ENCODE data around the gene CUL5.
"Not testable (repeated sequence)": the region's sequence is repeated elsewhere in the genome, so short reads cannot be mapped to it uniquely, and the experiment has no call there.

CUL5 gene

DNA sequence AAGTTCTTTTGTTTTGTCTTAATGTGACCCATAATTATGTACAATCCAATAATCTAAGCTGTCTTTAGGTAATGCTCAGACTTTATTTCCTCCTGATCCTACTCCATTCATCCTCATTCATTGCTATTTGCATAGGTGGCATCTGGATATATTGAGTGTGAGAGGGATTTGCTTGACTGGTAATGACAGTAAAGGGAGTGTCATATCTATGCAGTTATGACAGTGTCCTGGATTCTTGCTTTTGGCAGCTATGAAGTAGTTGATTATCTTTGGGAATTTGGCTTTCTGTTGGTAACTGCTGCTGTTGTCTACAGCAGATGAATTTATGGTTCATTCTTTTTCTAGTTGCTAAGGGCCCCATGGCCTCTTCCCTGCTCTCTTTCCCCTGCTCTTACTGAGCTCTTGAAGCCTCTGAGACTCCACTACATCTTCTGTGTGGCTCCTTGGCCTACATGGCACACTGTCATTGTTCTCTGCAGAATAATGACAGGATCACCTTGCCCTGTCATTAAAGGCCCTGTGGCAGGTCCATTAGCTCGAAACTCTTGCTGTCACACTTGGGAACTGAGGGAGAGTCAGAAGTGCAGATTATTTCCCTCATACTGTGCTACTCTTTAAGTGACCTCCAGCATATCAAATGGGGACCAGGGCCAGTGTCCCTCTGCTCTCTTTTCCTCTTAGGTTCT is 92.5 kb downstream of the CUL5 start:
- Histone ChIP-seq H3K27me3 (ENCODE audit: control insufficient read depth in 2 of 2, insufficient read depth in 2 of 2, low read length in 2 of 2) (no peaks in the 10 kb centered on the region), H3K36me3 (ENCODE audit: control insufficient read depth in 2 of 2, insufficient read depth in 2 of 2, low read length in 2 of 2) (peaks cover 30 to 35% of the 10 kb centered on the region in 2 donors), H3K4me3 (ENCODE audit: low read length in 2 of 2) (no peak overlapping the region), H3K4me1 (ENCODE audit: control insufficient read depth in 2 of 2, insufficient read depth in 2 of 2, low read length in 2 of 2) (no peaks in the 10 kb centered on the region), H3K9ac (ENCODE audit: low read depth in 1 of 2, low read length in 2 of 2) (no peak overlapping the region), H3K9me3 (ENCODE audit: control insufficient read depth in 2 of 2, low read length in 2 of 2) (no peaks in the 10 kb centered on the region), H3K27ac (ENCODE audit: low read depth in 2 of 2, low read length in 2 of 2) (no peak overlapping the region)

GRCh38 chr11:108111126-108111525 is 102.4 kb downstream of the CUL5 start:
- H3K27me3 ChIP-seq (ENCODE audit: control insufficient read depth in 2 of 2, insufficient read depth in 2 of 2, low read length in 2 of 2), result no peaks in the 10 kb centered on the region
- H3K4me3 ChIP-seq (ENCODE audit: low read length in 2 of 2), result no peak overlapping the region
- H3K9me3 ChIP-seq (ENCODE audit: control insufficient read depth in 2 of 2, low read length in 2 of 2), result no peaks in the 10 kb centered on the region
- no peak overlapping the region for H3K9ac ChIP-seq (ENCODE audit: low read depth in 1 of 2, low read length in 2 of 2)
- H3K36me3 ChIP-seq (ENCODE audit: control insufficient read depth in 2 of 2, insufficient read depth in 2 of 2, low read length in 2 of 2), result peaks cover 0 to 3% of the 10 kb centered on the region in 2 donors
- no peaks in the 10 kb centered on the region for H3K4me1 ChIP-seq (ENCODE audit: control insufficient read depth in 2 of 2, insufficient read depth in 2 of 2, low read length in 2 of 2)
- H3K27ac ChIP-seq (ENCODE audit: low read depth in 2 of 2, low read length in 2 of 2), result no peak overlapping the region

DNA sequence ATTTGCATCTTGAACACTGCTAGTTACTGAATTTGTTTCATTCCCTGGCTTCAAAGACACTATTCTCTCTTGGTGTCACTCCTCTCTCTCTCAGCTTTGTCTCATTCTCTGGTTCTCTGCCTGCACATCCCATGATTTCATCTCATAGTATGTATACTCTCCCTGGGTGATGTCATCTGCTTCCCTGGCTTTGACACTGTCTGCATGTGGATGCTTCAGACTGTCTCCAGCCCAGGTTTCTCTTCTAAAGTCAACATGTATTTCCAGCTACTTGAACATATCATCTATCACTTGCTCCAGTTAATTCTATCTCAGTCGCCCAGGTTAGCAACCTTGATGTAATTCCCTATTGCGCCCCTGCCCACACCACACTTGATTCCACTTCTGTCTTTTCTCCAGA is 103.4 kb downstream of the CUL5 start:
- Histone ChIP-seq H3K36me3 (ENCODE audit: control insufficient read depth in 2 of 2, insufficient read depth in 2 of 2, low read length in 2 of 2) (peaks cover 0 to 3% of the 10 kb centered on the region in 2 donors), H3K27me3 (ENCODE audit: control insufficient read depth in 2 of 2, insufficient read depth in 2 of 2, low read length in 2 of 2) (no peaks in the 10 kb centered on the region), H3K4me1 (ENCODE audit: control insufficient read depth in 2 of 2, insufficient read depth in 2 of 2, low read length in 2 of 2) (no peaks in the 10 kb centered on the region), H3K9ac (ENCODE audit: low read depth in 1 of 2, low read length in 2 of 2) (no peak overlapping the region), H3K9me3 (ENCODE audit: control insufficient read depth in 2 of 2, low read length in 2 of 2) (no peaks in the 10 kb centered on the region), H3K4me3 (ENCODE audit: low read length in 2 of 2) (no peak overlapping the region), H3K27ac (ENCODE audit: low read depth in 2 of 2, low read length in 2 of 2) (no peak overlapping the region)

GRCh38 chr11:108115500-108116140 is 106.9 kb downstream of the CUL5 start:
- Histone ChIP-seq H3K27me3 (ENCODE audit: control insufficient read depth in 2 of 2, insufficient read depth in 2 of 2, low read length in 2 of 2) (no peaks in the 10 kb centered on the region), H3K9me3 (ENCODE audit: control insufficient read depth in 2 of 2, low read length in 2 of 2) (no peaks in the 10 kb centered on the region), H3K27ac (ENCODE audit: low read depth in 2 of 2, low read length in 2 of 2) (peak overlapping the region; percentile 9 to 26), H3K4me3 (ENCODE audit: low read length in 2 of 2) (no peak overlapping the region), H3K4me1 (ENCODE audit: control insufficient read depth in 2 of 2, insufficient read depth in 2 of 2, low read length in 2 of 2) (no peaks in the 10 kb centered on the region), H3K9ac (ENCODE audit: low read depth in 1 of 2, low read length in 2 of 2) (peak overlapping the region in 1 of 2 donors; percentile 15), H3K36me3 (ENCODE audit: control insufficient read depth in 2 of 2, insufficient read depth in 2 of 2, low read length in 2 of 2) (no peaks in the 10 kb centered on the region)

DNA sequence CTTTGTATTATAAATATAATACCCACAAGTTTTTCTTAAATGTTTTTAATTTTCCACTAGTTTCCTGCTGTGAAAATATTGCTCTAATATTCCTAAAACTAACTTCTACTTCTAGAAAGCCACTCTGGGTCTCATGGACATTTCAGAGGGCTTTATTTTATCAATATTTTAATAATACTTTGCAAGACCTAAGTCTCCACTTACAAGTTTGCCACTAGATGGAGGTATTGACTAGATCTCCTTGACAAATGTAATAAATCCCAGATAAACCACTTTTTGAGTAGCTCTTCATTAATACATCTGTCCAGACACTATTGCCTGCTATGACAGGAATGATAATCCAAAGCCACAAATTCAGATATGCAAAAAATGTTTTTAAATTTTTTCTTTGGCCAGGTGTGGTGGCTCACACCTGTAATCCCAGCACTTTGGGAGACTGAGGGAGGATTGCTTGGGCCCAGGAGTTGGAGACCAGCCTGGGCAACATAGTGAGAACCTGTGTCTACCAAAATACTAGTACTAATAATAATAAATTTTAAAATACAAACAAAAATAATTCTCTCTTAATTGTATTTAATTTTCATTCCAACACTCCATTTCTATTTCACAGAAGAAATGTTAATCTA is 109.2 kb downstream of the CUL5 start:
- Histone ChIP-seq H3K27ac (ENCODE audit: low read depth in 2 of 2, low read length in 2 of 2) (no peak overlapping the region), H3K4me1 (ENCODE audit: control insufficient read depth in 2 of 2, insufficient read depth in 2 of 2, low read length in 2 of 2) (peaks cover 9 to 13% of the 10 kb centered on the region in 2 donors), H3K4me3 (ENCODE audit: low read length in 2 of 2) (no peak overlapping the region), H3K27me3 (ENCODE audit: control insufficient read depth in 2 of 2, insufficient read depth in 2 of 2, low read length in 2 of 2) (no peaks in the 10 kb centered on the region), H3K36me3 (ENCODE audit: control insufficient read depth in 2 of 2, insufficient read depth in 2 of 2, low read length in 2 of 2) (no peaks in the 10 kb centered on the region), H3K9ac (ENCODE audit: low read depth in 1 of 2, low read length in 2 of 2) (no peak overlapping the region), H3K9me3 (ENCODE audit: control insufficient read depth in 2 of 2, low read length in 2 of 2) (no peaks in the 10 kb centered on the region)

DNA sequence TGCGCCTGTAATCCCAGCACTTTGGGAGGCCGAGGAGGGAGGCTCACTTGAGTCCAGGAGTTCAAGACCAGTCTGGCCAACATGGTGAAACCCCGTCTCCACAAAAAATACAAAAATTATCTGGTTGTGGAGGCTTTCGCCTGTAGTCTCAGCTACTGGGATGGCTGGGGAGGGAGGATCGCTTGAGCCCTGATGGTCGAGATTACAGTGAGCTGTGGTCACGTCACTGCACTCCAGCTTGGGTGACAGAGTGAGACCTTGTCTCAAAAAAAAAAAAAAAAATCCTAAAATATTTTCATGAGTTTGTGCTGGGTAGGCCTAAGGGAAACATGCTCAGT is 112.2 kb downstream of the CUL5 start:
- Histone ChIP-seq H3K9ac (ENCODE audit: low read depth in 1 of 2, low read length in 2 of 2) (peak overlapping the region; percentile 9 to 79), H3K4me1 (ENCODE audit: control insufficient read depth in 2 of 2, insufficient read depth in 2 of 2, low read length in 2 of 2) (peaks cover 21 to 25% of the 10 kb centered on the region in 2 donors), H3K27ac (ENCODE audit: low read depth in 2 of 2, low read length in 2 of 2) (peak overlapping the region; percentile 92 to 94), H3K4me3 (ENCODE audit: low read length in 2 of 2) (peak overlapping the region; percentile 85 to 86)
- H3K36me3 ChIP-seq (ENCODE audit: control insufficient read depth in 2 of 2, insufficient read depth in 2 of 2, low read length in 2 of 2); H3K9me3 ChIP-seq (ENCODE audit: control insufficient read depth in 2 of 2, low read length in 2 of 2); H3K27me3 ChIP-seq (ENCODE audit: control insufficient read depth in 2 of 2, insufficient read depth in 2 of 2, low read length in 2 of 2): not testable (repeated sequence)

DNA sequence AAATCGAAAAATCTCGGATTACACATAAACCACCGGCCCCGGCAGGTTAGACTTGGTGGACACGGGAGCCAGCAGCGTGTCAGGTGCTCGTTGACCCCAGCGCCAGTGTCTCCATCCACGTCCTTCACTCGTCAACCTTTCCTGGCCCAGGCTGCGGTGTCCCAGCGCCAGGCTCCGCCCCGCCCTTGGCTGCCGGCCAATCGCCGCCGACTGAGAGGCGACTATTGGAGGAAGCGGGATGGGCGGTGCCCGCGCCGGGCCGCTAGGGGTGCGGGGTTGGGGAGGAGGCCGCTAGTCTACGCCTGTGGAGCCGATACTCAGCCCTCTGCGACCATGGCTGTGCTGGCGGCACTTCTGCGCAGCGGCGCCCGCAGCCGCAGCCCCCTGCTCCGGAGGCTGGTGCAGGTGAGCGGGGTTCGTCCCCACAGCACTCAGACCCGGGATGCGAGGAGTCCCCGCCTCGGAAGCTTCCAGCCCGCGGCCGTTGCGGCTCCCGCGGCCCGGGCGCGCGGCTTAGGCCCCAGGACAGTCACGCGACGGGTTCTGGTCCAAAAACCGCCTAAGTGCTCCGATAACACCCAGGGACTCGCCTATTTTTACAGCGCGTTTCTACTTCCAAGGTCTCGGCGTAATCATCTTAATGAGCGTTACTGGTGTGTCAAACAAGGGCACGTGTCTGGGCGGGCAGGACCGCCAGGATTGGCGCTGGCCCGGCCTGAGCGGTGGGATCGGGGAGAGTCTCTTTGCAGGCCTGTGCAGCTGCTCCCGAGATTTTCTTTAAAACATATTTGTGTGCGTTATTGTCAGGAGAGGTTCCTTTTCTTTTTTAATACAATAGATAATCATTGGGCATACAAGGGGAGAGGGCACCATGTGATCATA is 112.8 kb downstream of the CUL5 start, which contains the start of gene ACAT1:
Gene ACAT1, plus strand, starts transcription at position 294 of the 882 bp plus-strand sequence. Its CDS starts 40 bp downstream, at position 334.
- Histone ChIP-seq H3K4me3 (ENCODE audit: low read length in 2 of 2) (peak within 1 kb of the TSS; percentile 85 to 86), H3K36me3 (ENCODE audit: control insufficient read depth in 2 of 2, insufficient read depth in 2 of 2, low read length in 2 of 2) (no peaks in the 10 kb centered on the region), H3K27ac (ENCODE audit: low read depth in 2 of 2, low read length in 2 of 2) (peak within 1 kb of the TSS; percentile 92 to 94), H3K4me1 (ENCODE audit: control insufficient read depth in 2 of 2, insufficient read depth in 2 of 2, low read length in 2 of 2) (peaks cover 21 to 25% of the 10 kb centered on the region in 2 donors), H3K9ac (ENCODE audit: low read depth in 1 of 2, low read length in 2 of 2) (peak within 1 kb of the TSS; percentile 79 to 88), H3K9me3 (ENCODE audit: control insufficient read depth in 2 of 2, low read length in 2 of 2) (no peaks in the 10 kb centered on the region), H3K27me3 (ENCODE audit: control insufficient read depth in 2 of 2, insufficient read depth in 2 of 2, low read length in 2 of 2) (no peaks in the 10 kb centered on the region)

DNA sequence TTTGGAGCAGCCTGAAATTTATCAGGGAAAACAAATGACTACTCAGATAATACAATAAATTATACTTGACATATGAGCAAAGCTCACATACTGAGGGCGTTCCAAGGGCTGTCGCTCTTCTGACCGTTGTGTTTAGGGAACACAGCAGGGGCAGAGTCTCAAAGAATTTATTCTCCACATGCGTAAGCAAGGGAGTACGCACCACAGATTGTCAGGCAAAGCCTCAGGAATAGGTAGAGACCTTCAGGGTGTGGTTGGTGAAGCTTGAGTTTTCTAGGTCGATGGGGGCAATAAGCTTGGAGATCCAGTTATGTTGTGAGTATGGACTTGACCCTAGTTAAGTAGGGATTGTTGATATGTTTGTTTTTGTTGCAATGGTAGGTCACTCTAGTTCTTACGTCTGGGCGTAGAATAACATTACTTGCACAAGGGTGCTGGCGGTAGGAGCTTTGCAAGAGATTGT is 113.5 kb downstream of the CUL5 start:
- Histone ChIP-seq H3K27ac (ENCODE audit: low read depth in 2 of 2, low read length in 2 of 2) (peak overlapping the region; percentile 92 to 94), H3K4me3 (ENCODE audit: low read length in 2 of 2) (peak overlapping the region; percentile 85 to 86), H3K4me1 (ENCODE audit: control insufficient read depth in 2 of 2, insufficient read depth in 2 of 2, low read length in 2 of 2) (peaks cover 21 to 25% of the 10 kb centered on the region in 2 donors)

GRCh38 chr11:108125096-108125495 is 116.4 kb downstream of the CUL5 start:
- Histone ChIP-seq H3K4me1 (ENCODE audit: control insufficient read depth in 2 of 2, insufficient read depth in 2 of 2, low read length in 2 of 2) (peaks cover 21 to 25% of the 10 kb centered on the region in 2 donors), H3K4me3 (ENCODE audit: low read length in 2 of 2) (no peak overlapping the region), H3K27ac (ENCODE audit: low read depth in 2 of 2, low read length in 2 of 2) (no peak overlapping the region), H3K36me3 (ENCODE audit: control insufficient read depth in 2 of 2, insufficient read depth in 2 of 2, low read length in 2 of 2) (peaks cover 0 to 6% of the 10 kb centered on the region in 2 donors), H3K9ac (ENCODE audit: low read depth in 1 of 2, low read length in 2 of 2) (no peak overlapping the region), H3K9me3 (ENCODE audit: control insufficient read depth in 2 of 2, low read length in 2 of 2) (no peaks in the 10 kb centered on the region), H3K27me3 (ENCODE audit: control insufficient read depth in 2 of 2, insufficient read depth in 2 of 2, low read length in 2 of 2) (no peaks in the 10 kb centered on the region)

More for the DNA sequence above, 113.5 kb downstream of the CUL5 start:
- H3K9ac ChIP-seq (ENCODE audit: low read depth in 1 of 2, low read length in 2 of 2), result peak overlapping the region; percentile 79 to 88
- H3K36me3 ChIP-seq (ENCODE audit: control insufficient read depth in 2 of 2, insufficient read depth in 2 of 2, low read length in 2 of 2), result no peaks in the 10 kb centered on the region
- H3K9me3 ChIP-seq (ENCODE audit: control insufficient read depth in 2 of 2, low read length in 2 of 2), result no peaks in the 10 kb centered on the region
- no peaks in the 10 kb centered on the region for H3K27me3 ChIP-seq (ENCODE audit: control insufficient read depth in 2 of 2, insufficient read depth in 2 of 2, low read length in 2 of 2)

Measured in mucosa of rectum (tissue), 2 donors.